Trophoblast cell (in vitro differentiated cells and primary cell): ENCODE measurements around the gene LAMTOR3.
A peak's percentile ranks its signal among the peaks of the same experiment; 100 is the strongest.

Source experiments
- DNase-seq, 2 donors: peaks; one replicate each; pipeline ENCODE4 v3.0.0-alpha.2; 2016
- H2AFZ ChIP-seq: 2 replicates; pipeline ENCODE4 v1.6.1; 2013; ENCODE audit warnings: low read length, moderate library complexity, mild to moderate bottlenecking; ENCODE audit not compliant: insufficient read depth, poor library complexity
- H2AK5ac ChIP-seq: 2 replicates; pipeline ENCODE4 v1.6.1; 2013; ENCODE audit warnings: mild to moderate bottlenecking, low read length
- H2BK120ac ChIP-seq: 2 replicates; pipeline ENCODE4 v1.6.1; 2013; ENCODE audit warnings: low read length, mild to moderate bottlenecking, moderate library complexity; ENCODE audit not compliant: insufficient read depth, poor library complexity
- H2BK12ac ChIP-seq: 2 replicates; pipeline ENCODE4 v1.6.1; 2013; ENCODE audit warnings: mild to moderate bottlenecking, low read length, moderate library complexity
- H2BK5ac ChIP-seq: 2 replicates; pipeline ENCODE4 v1.6.1; 2013; ENCODE audit warnings: low read length, low read depth, moderate library complexity, mild to moderate bottlenecking; ENCODE audit not compliant: poor library complexity
- H3K14ac ChIP-seq: 2 replicates; pipeline ENCODE4 v1.6.1; 2013; ENCODE audit warnings: mild to moderate bottlenecking, low read length
- H3K18ac ChIP-seq: 2 replicates; pipeline ENCODE4 v1.6.1; 2013; ENCODE audit warnings: mild to moderate bottlenecking, low read length
- H3K23ac ChIP-seq: 2 replicates; pipeline ENCODE4 v1.6.1; 2013; ENCODE audit warnings: low read length
- H3K27ac ChIP-seq: 2 replicates; pipeline ENCODE4 v1.5.1; 2013; ENCODE audit warnings: low read depth, mild to moderate bottlenecking, inconsistent platforms, low read length, moderate library complexity
- H3K27me3 ChIP-seq: 2 replicates; pipeline ENCODE4 v1.6.1; 2013; ENCODE audit warnings: inconsistent platforms, mild to moderate bottlenecking, low read length, moderate library complexity; ENCODE audit not compliant: insufficient read depth
- H3K36me3 ChIP-seq, 2 experiments: 1 replicate in 1 of 2; 2 replicates in 1 of 2; pipeline ENCODE4 v1.6.1; 2013; ENCODE audit warnings: low read length in 2 of 2, mild to moderate bottlenecking in 2 of 2, moderate library complexity in 1 of 2; ENCODE audit not compliant: insufficient read depth in 2 of 2, control insufficient read depth in 1 of 2
- H3K4ac ChIP-seq: 2 replicates; pipeline ENCODE4 v1.6.1; 2013; ENCODE audit warnings: low read depth, mild to moderate bottlenecking, low read length, moderate library complexity
- H3K4me1 ChIP-seq, 2 experiments: 1 replicate in 1 of 2; 2 replicates in 1 of 2; pipeline ENCODE4 v1.6.1; 2013; ENCODE audit warnings: low read length in 2 of 2, mild to moderate bottlenecking in 2 of 2, moderate library complexity in 1 of 2; ENCODE audit not compliant: insufficient read depth in 2 of 2, control insufficient read depth in 1 of 2
- H3K4me2 ChIP-seq: 2 replicates; pipeline ENCODE4 v1.6.1; 2013; ENCODE audit warnings: inconsistent platforms, mild to moderate bottlenecking, low read length, moderate library complexity
- H3K4me3 ChIP-seq: 2 replicates; pipeline ENCODE4 v1.5.1; 2013; ENCODE audit warnings: mild to moderate bottlenecking, low read depth, low read length, inconsistent platforms
- H3K79me1 ChIP-seq: one replicate; pipeline ENCODE4 v1.6.1; 2013; ENCODE audit warnings: low read length
- H3K79me2 ChIP-seq: 2 replicates; pipeline ENCODE4 v1.6.1; 2013; ENCODE audit warnings: low read length, mild to moderate bottlenecking; ENCODE audit not compliant: control insufficient read depth, insufficient read depth, poor library complexity
- H3K9ac ChIP-seq: 2 replicates; pipeline ENCODE4 v1.6.1; 2013; ENCODE audit warnings: mild to moderate bottlenecking, low read length
- H3K9me3 ChIP-seq: 2 replicates; pipeline ENCODE4 v1.6.1; 2013; ENCODE audit warnings: low read depth, mild to moderate bottlenecking, control low read depth, inconsistent platforms, low read length; ENCODE audit not compliant: insufficient read depth
- H4K12ac ChIP-seq: 2 replicates; pipeline ENCODE4 v1.6.1; 2013; ENCODE audit warnings: low read depth, mild to moderate bottlenecking, low read length, moderate library complexity
- H4K8ac ChIP-seq: 2 replicates; pipeline ENCODE4 v1.6.1; 2013; ENCODE audit warnings: low read depth, mild to moderate bottlenecking, low read length, moderate library complexity
- H4K91ac ChIP-seq: one replicate; pipeline ENCODE4 v1.6.1; 2013; ENCODE audit warnings: low read depth, mild to moderate bottlenecking, low read length, moderate library complexity
- WGBS: extraction: QIAGEN DNeasy Blood & Tissue Kit; methylation state at CpG from one replicate; pipeline ENCODE4 v1.1.7; 2013; ENCODE audit warnings: missing lambda C conversion rate; ENCODE audit not compliant: insufficient read length, insufficient coverage; ENCODE audit errors: extremely low coverage; 5-methylcytosine and 5-hydroxymethylcytosine counted together

The LAMTOR3 gene

DNA sequence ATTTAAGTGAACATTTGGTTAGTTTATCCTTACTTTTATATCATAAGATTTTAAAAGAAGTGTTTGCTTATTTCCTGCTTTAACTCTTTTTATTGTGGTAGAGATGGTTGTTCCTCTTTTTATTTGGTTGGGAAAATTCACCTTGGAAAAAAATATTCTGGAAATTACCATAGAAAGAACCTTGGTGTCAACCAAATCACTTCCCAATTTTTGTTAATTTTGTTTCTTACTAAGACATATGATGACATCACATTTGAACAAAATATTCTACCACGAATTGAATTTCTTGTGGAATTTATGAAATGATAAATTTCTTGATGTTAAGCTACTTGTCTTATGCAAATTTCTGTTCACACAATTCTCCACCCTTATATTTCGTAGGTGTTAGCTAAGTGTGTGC lies 33.7 kb downstream of the LAMTOR3 start:
- Histone ChIP-seq H3K18ac (no peak overlapping the region), H3K27me3 (no peaks in the 10 kb centered on the region), H3K79me2 (no peaks in the 10 kb centered on the region), H2AFZ (no peak overlapping the region), H2BK5ac (no peak overlapping the region), H3K4me2 (no peak overlapping the region), H4K12ac (no peak overlapping the region), H3K36me3 (no peaks in the 10 kb centered on the region), H3K14ac (no peak overlapping the region), H3K9me3 (no peaks in the 10 kb centered on the region), H2AK5ac (no peak overlapping the region), H3K27ac (no peak overlapping the region), H3K9ac (no peak overlapping the region), H4K8ac (no peak overlapping the region), H2BK120ac (no peak overlapping the region), H3K4ac (no peak overlapping the region), H2BK12ac (no peak overlapping the region), H4K91ac (no peak overlapping the region), H3K4me1 (peaks cover 0 to 6% of the 10 kb centered on the region in 2 experiments), H3K79me1 (no peaks in the 10 kb centered on the region), H3K23ac (no peak overlapping the region), H3K4me3 (no peak overlapping the region)
- no peak for DNase-seq
- no CpG with 5 or more reads among the region's 2 CpGs for WGBS

DNA sequence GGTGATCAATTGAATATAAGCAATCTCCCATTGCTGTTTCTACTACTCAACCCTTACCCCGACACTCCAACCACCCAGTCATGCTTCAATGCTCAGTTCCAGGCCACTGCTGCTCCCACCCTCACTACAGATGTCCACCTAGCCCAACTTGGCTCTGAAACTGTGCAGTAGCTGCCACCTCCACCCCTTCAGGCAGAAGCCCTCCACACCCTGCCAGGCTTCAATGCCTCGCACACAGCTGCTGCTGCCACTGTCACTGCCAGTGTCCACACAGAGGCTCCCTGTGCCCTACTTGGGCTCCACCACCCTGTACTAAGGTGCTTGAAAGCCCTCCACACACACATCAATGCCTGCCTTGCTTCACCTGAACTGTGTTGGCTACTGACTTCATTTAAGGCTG lies 34.6 kb downstream of the LAMTOR3 start:
- H3K23ac ChIP-seq = no peak overlapping the region
- H3K4me1 ChIP-seq = peaks cover 0 to 6% of the 10 kb centered on the region in 2 experiments
- H4K12ac ChIP-seq = no peak overlapping the region
- H3K14ac ChIP-seq = no peak overlapping the region
- no peak overlapping the region for H4K91ac ChIP-seq
- DNase-seq = no peak
- H3K4me3 ChIP-seq = no peak overlapping the region
- no peaks in the 10 kb centered on the region for H3K27me3 ChIP-seq
- no peaks in the 10 kb centered on the region for H3K79me2 ChIP-seq
- no peak overlapping the region for H3K18ac ChIP-seq
- no peak overlapping the region for H3K27ac ChIP-seq
- H3K79me1 ChIP-seq = no peaks in the 10 kb centered on the region
- H3K4ac ChIP-seq = no peak overlapping the region
- H2BK5ac ChIP-seq = no peak overlapping the region
- no CpG with 5 or more reads among the region's 2 CpGs for WGBS
- no peaks in the 10 kb centered on the region for H3K36me3 ChIP-seq
- H4K8ac ChIP-seq = no peak overlapping the region
- no peak overlapping the region for H2BK12ac ChIP-seq
- H3K9ac ChIP-seq = no peak overlapping the region
- no peak overlapping the region for H2AFZ ChIP-seq
- no peaks in the 10 kb centered on the region for H3K9me3 ChIP-seq
- no peak overlapping the region for H3K4me2 ChIP-seq
- no peak overlapping the region for H2BK120ac ChIP-seq
- H2AK5ac ChIP-seq = no peak overlapping the region

DNA sequence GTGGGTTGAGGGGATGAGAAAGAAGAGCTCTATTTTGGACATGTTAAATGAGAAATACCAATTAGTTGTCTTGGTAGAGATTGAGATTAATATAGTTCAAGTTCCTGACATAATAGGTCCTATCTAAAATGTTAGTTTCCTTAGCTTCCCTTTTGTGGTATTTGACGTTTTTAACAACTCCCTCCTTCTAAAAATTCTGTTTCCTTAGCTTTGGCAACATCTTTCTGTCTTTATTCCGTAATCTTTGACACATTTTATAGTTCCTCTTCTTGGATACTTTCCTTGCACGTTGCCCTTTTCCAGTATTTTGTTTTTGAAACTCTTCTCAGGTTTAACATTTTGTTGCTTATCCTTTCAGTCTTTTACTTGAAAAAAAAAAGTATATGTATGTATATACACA lies 36.9 kb downstream of the LAMTOR3 start:
- H2BK5ac ChIP-seq = no peak overlapping the region
- no peaks in the 10 kb centered on the region for H3K79me1 ChIP-seq
- no peak overlapping the region for H2BK12ac ChIP-seq
- H2AFZ ChIP-seq = no peak overlapping the region
- H3K4me2 ChIP-seq = no peak overlapping the region
- no CpG with 5 or more reads among the region's 3 CpGs for WGBS
- no peak overlapping the region for H3K4me3 ChIP-seq
- no peaks in the 10 kb centered on the region for H3K36me3 ChIP-seq
- H3K9ac ChIP-seq = no peak overlapping the region
- no peaks in the 10 kb centered on the region for H3K79me2 ChIP-seq
- H3K27ac ChIP-seq = no peak overlapping the region
- no peak overlapping the region for H3K14ac ChIP-seq
- no peak overlapping the region for H3K23ac ChIP-seq
- H3K4ac ChIP-seq = no peak overlapping the region
- no peak overlapping the region for H2AK5ac ChIP-seq
- H4K91ac ChIP-seq = no peak overlapping the region
- no peak overlapping the region for H4K12ac ChIP-seq
- H3K9me3 ChIP-seq = no peaks in the 10 kb centered on the region
- no peak overlapping the region for H3K18ac ChIP-seq
- no peak for DNase-seq
- no peak overlapping the region for H4K8ac ChIP-seq
- H3K27me3 ChIP-seq = no peaks in the 10 kb centered on the region
- no peak overlapping the region for H2BK120ac ChIP-seq
- H3K4me1 ChIP-seq = peaks cover 0 to 6% of the 10 kb centered on the region in 2 experiments

DNA sequence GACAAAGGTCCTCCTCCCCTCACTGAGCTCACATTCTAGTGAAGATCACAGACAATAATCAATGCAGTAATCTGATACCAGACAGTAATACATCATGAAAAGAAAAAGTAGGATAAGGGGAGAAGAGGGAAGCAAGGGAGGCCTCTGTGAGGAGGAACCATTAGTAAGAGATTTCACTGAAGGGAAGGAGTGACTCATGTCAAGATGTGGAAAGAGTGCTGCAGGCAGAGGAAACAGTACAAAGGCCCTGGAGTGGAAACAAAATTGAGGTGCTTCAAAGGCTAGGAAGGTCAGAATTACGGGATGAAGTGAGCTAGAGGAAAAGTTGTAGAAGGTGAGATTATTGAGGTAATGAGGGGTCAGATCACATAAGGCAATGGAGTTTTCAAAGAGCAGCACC lies 38.1 kb downstream of the LAMTOR3 start:
- Histone ChIP-seq H3K9me3 (no peaks in the 10 kb centered on the region), H3K4me2 (no peak overlapping the region), H2BK12ac (no peak overlapping the region), H3K27me3 (no peaks in the 10 kb centered on the region), H2AK5ac (no peak overlapping the region), H2BK120ac (no peak overlapping the region), H3K9ac (no peak overlapping the region), H3K4me3 (no peak overlapping the region), H3K79me2 (no peaks in the 10 kb centered on the region), H3K4ac (no peak overlapping the region), H4K8ac (no peak overlapping the region), H3K18ac (no peak overlapping the region), H3K14ac (no peak overlapping the region), H3K4me1 (peaks cover 0 to 4% of the 10 kb centered on the region in 2 experiments), H3K27ac (no peak overlapping the region), H2BK5ac (no peak overlapping the region), H2AFZ (no peak overlapping the region), H3K79me1 (no peaks in the 10 kb centered on the region), H3K23ac (no peak overlapping the region), H4K12ac (no peak overlapping the region), H3K36me3 (no peaks in the 10 kb centered on the region), H4K91ac (no peak overlapping the region)
- DNase-seq = peak; percentile 22 to 59
- 100% methylated on average over 1 of the region's 1 CpG for WGBS
